ENCODE data around the gene TUBA1A.

- TF ChIP-seq EZH2phosphoT487 (IDR thresholded peaks at IDR 0.05; ENCODE audit: insufficient read depth, low read depth) (no peak), EZH2 (IDR thresholded peaks at IDR 0.05; ENCODE audit: insufficient read depth, poor library complexity, severe bottlenecking) (no peak)
Observed at GRCh38 chr12:49146406-49146805, 42.5 kb downstream of the TUBA1A start.

All from GM23248 (cell line).